GM12878 (cell line): ENCODE data around the gene SPAG16. TPM values are rescaled to one million over a fixed set of nuclear protein-coding genes. Genes with fewer than 3 reads are reported as not detected.

Experiments used
- ATAC-seq: fragments of 200-7000 bp; cut with Tn5 transposase; 3 replicates; pipeline ENCODE4 v1.9.1; 2020; ENCODE audit warnings: mild to moderate bottlenecking, moderate library complexity
- BruUV-seq: library from RNA; stranded (reverse); fragments of 400-500 nt; replicated peaks from 2 replicates; lab custom pipeline; 2021; lab: Mats Ljungman, UMichigan
- CTCF ChIA-PET: fragments of 300-600 bp; sonication (Branson Sonifier 250); formaldehyde crosslinking; extraction: SDS; loops from one replicate; lab custom pipeline; 2021; ENCODE audit warnings: inconsistent platforms; lab: Yijun Ruan, JAX
- POLR2A ChIA-PET: fragments of 350-600 bp; formaldehyde crosslinking; extraction: SDS; loops from one replicate; lab custom pipeline; 2021; ENCODE audit warnings: inconsistent platforms; lab: Charles Lee
- RAD21 ChIA-PET: fragments of 300-600 bp; sonication (Branson Sonifier 250); formaldehyde crosslinking; loops from one replicate; lab custom pipeline; 2023; ENCODE audit warnings: antibody characterized with exemption; ENCODE audit not compliant: unreplicated experiment; lab: Charles Lee
- SMC1A ChIA-PET: fragments of 300-600 bp; sonication (Branson Sonifier 250); formaldehyde crosslinking; loops from one replicate; lab custom pipeline; 2023; ENCODE audit not compliant: unreplicated experiment, uncharacterized antibody; lab: Charles Lee
- DNase-seq: peaks from one replicate; pipeline ENCODE4 v3.0.0-alpha.2; 2011; ENCODE audit warnings: low read depth, low spot score
- FAIRE-seq: peaks from 3 replicates; lab custom pipeline; 2011; peaks lifted over from hg19 to GRCh38; lab: Jason Lieb, UNC
- H2AFZ ChIP-seq: 2 replicates; pipeline ENCODE4 v1.6.0; 2011; ENCODE audit warnings: low read depth, low read length, control low read depth; ENCODE audit not compliant: control insufficient read depth
- H3K27ac ChIP-seq: 2 replicates; pipeline ENCODE4 v1.5.1; 2011; ENCODE audit warnings: control low read depth; ENCODE audit not compliant: control insufficient read depth, insufficient read depth
- H3K27me3 ChIP-seq, 2 experiments: replicated peaks in 1 of 2; 2 replicates each; pipeline versions ENCODE4 v1.6.0 to v1.6.1; 2011; ENCODE audit warnings: low read length in 1 of 2; ENCODE audit not compliant: control insufficient read depth in 2 of 2, insufficient read depth in 2 of 2
- H3K36me3 ChIP-seq, 2 experiments: 2 replicates each; pipeline ENCODE4 v1.5.1; 2011; ENCODE audit warnings: low read length in 1 of 2; ENCODE audit not compliant: control insufficient read depth in 2 of 2, insufficient read depth in 2 of 2
- H3K4me1 ChIP-seq: 2 replicates; pipeline ENCODE4 v1.6.1; 2011; ENCODE audit warnings: mild to moderate bottlenecking, low read length, moderate library complexity, mixed read lengths; ENCODE audit not compliant: control insufficient read depth, insufficient read depth
- H3K4me2 ChIP-seq: 2 replicates; pipeline ENCODE4 v1.6.0; 2011; ENCODE audit warnings: control low read depth; ENCODE audit not compliant: control insufficient read depth, insufficient read depth
- H3K4me3 ChIP-seq: fragments of 200-600 bp; sonication (generic); 2 replicates; pipeline ENCODE4 v1.5.1; 2016
- H3K79me2 ChIP-seq: 2 replicates; pipeline ENCODE4 v1.6.0; 2011; ENCODE audit warnings: low read length; ENCODE audit not compliant: control insufficient read depth, insufficient read depth
- H3K9ac ChIP-seq: 2 replicates; pipeline ENCODE4 v1.8.0; 2011; ENCODE audit warnings: low read length, control low read depth, mixed read lengths; ENCODE audit not compliant: control insufficient read depth, insufficient read depth
- H3K9me3 ChIP-seq: replicated peaks from 3 replicates; pipeline ENCODE4 v1.5.1; 2011; ENCODE audit warnings: mild to moderate bottlenecking, low read length; ENCODE audit not compliant: control insufficient read depth, insufficient read depth
- H4K20me1 ChIP-seq: 2 replicates; pipeline ENCODE4 v1.6.0; 2011; ENCODE audit not compliant: control insufficient read depth, insufficient read depth
- BHLHE40 ChIP-seq, 2 experiments: fragments of 450-650 bp in 1 of 2; IDR thresholded peaks; 2 replicates each; pipeline ENCODE4 v1.6.1; 2011 to 2017; ENCODE audit warnings: low read depth in 2 of 2, borderline replicate concordance in 1 of 2, improper control_type of control experiment in 1 of 2, low read length in 1 of 2, mild to moderate bottlenecking in 1 of 2
- CHD2 ChIP-seq: IDR thresholded peaks from 2 replicates; pipeline ENCODE4 v1.6.1; 2011; ENCODE audit warnings: low read depth, low read length, improper control_type of control experiment, borderline replicate concordance
- HCFC1 ChIP-seq: fragments of 150-350 bp; IDR thresholded peaks from 2 replicates; pipeline ENCODE4 v1.6.1; 2014; ENCODE audit warnings: low read length
- PML ChIP-seq: IDR thresholded peaks from 2 replicates; pipeline ENCODE4 v1.6.1; 2012; ENCODE audit warnings: low read length, inconsistent platforms
- YBX1 ChIP-seq: fragments of 450-650 bp; IDR thresholded peaks from 2 replicates; pipeline ENCODE4 v1.6.1; 2016; ENCODE audit warnings: antibody characterized with exemption
- ZSCAN29 ChIP-seq: fragments of 450-650 bp; IDR thresholded peaks from 2 replicates; pipeline ENCODE4 v1.6.1; 2017; ENCODE audit warnings: mild to moderate bottlenecking, moderate library complexity
- WGBS: methylation state at CpG from one replicate; pipeline ENCODE4 v1.1.6; 2016; ENCODE audit warnings: low lambda C conversion rate; ENCODE audit not compliant: insufficient replicate concordance, insufficient coverage; ENCODE audit errors: missing lambda C conversion rate; 5-methylcytosine and 5-hydroxymethylcytosine counted together
- in situ Hi-C: fragments of 300-500 bp; cut with MboI; formaldehyde crosslinking; loops from 9 replicates; pipeline ENCODE4 v1.14.3; 2018; ENCODE audit warnings: mixed read lengths
- intact Hi-C: fragments of 100-400 bp; cut with micrococcal nuclease; formaldehyde crosslinking; loops from one replicate; pipeline ENCODE4 v1.14.2; 2022; ENCODE audit not compliant: unreplicated experiment
- polyA plus RNA-seq, 11 experiments: library from polyadenylated mRNA; depleted of rRNA in 4 of 11; unstranded in 6 of 11; stranded (reverse) in 5 of 11; fragments of >200 nt; fragmentation: Nextera tagmentation in 4 of 11; fragmentation: Illumina TruSeq in 1 of 11; extraction: Ambion mirVana in 4 of 11; extraction: Trizol in 1 of 11; gene quantifications; 1 replicate in 1 of 11; 2 replicates in 10 of 11; pipeline versions ENCODE4 v1.2.1 to v1.2.3, GENCODE V29; 2011 to 2016; ENCODE audit warnings: inconsistent platforms in 2 of 11, missing spikeins in 2 of 11, low read depth in 1 of 11
- total RNA-seq, 4 experiments: library from RNA; depleted of rRNA in 3 of 4; stranded (reverse); fragments of >200 nt in 3 of 4; fragmentation: Illumina TruSeq in 1 of 4; extraction: Trizol in 1 of 4; gene quantifications; 2 replicates each; pipeline versions ENCODE4 v1.2.1 to v1.2.3, GENCODE V29; 2013 to 2021
- TF ChIP-seq, protein P1 (sequence below): IDR thresholded peaks from 2 replicates; pipeline ENCODE4 v1.6.1; 2011; ENCODE audit warnings: borderline replicate concordance, low read depth, mild to moderate bottlenecking, moderate library complexity, low read length; ENCODE audit not compliant: insufficient read depth, poor library complexity, severe bottlenecking
- TF ChIP-seq, protein P2 (sequence below): IDR thresholded peaks from 2 replicates; pipeline ENCODE4 v1.6.1; 2011; ENCODE audit warnings: low read depth, low read length, improper control_type of control experiment, borderline replicate concordance
- TF ChIP-seq, protein P3 (sequence below): fragments of 450-650 bp; formaldehyde crosslinking; IDR thresholded peaks from 2 replicates; pipeline ENCODE4 v1.4.0; 2020; ENCODE audit warnings: mild to moderate bottlenecking, moderate library complexity
- TF ChIP-seq, protein P4 (sequence below): fragments of 150-350 bp; IDR thresholded peaks from 2 replicates; pipeline ENCODE4 v1.6.1; 2014; ENCODE audit warnings: mild to moderate bottlenecking, low read depth, low read length

Gene SPAG16
- total and polyA plus RNA-seq, 10 of the 15 experiments (the other 5 are each of a cell fraction or from before 2014, with no cell fraction given), result 6.0 to 25.0 (median 15.2) TPM

DNA sequence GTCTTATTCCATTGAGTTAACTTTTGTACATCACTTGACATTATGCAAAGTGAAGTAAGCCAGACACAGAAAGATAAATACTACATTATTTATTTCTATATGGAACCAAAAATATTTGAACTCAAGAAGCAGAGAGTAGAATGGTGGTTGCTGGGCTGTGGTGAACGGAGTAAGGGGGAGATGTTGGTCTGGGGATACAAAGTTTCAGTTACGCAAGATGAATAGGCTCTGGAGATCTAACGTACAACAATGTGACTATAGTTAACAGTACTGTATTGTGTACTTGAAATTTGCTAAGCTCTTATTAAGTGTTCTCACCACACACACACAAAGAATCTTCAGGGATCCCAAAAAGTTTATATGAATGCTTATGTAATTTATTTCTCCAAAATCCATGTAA, 1001.7 kb downstream of the SPAG16 start:
- Histone ChIP-seq H3K36me3 (no peaks in the 10 kb centered on the region), H3K27ac (no peak overlapping the region), H2AFZ (no peak overlapping the region), H3K27me3 (no peaks in the 10 kb centered on the region), H4K20me1 (no peaks in the 10 kb centered on the region), H3K9me3 (no peaks in the 10 kb centered on the region), H3K79me2 (no peaks in the 10 kb centered on the region), H3K4me2 (no peak overlapping the region), H3K9ac (no peak overlapping the region), H3K4me1 (no peaks in the 10 kb centered on the region), H3K4me3 (no peak overlapping the region)
- ATAC-seq (no peak), FAIRE-seq (no peak), DNase-seq (no peak)
- ChIA-PET CTCF (no interaction called here), POLR2A (no interaction called here), RAD21 (no interaction called here), SMC1A (no interaction called here)
- in situ Hi-C loops, result no loop called here
- TF ChIP-seq, protein P1, sequence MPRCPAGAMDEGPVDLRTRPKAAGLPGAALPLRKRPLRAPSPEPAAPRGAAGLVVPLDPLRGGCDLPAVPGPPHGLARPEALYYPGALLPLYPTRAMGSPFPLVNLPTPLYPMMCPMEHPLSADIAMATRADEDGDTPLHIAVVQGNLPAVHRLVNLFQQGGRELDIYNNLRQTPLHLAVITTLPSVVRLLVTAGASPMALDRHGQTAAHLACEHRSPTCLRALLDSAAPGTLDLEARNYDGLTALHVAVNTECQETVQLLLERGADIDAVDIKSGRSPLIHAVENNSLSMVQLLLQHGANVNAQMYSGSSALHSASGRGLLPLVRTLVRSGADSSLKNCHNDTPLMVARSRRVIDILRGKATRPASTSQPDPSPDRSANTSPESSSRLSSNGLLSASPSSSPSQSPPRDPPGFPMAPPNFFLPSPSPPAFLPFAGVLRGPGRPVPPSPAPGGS, result no peak
- TF ChIP-seq CHD2 (no peak), ZSCAN29 (no peak), HCFC1 (no peak), PML (no peak), YBX1 (no peak), BHLHE40 (IDR thresholded peaks at IDR 0.05; ENCODE audit: borderline replicate concordance in 1 of 2, low read depth in 2 of 2, low read length in 1 of 2) (no peak)
- TF ChIP-seq, protein P2, sequence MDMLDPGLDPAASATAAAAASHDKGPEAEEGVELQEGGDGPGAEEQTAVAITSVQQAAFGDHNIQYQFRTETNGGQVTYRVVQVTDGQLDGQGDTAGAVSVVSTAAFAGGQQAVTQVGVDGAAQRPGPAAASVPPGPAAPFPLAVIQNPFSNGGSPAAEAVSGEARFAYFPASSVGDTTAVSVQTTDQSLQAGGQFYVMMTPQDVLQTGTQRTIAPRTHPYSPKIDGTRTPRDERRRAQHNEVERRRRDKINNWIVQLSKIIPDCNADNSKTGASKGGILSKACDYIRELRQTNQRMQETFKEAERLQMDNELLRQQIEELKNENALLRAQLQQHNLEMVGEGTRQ, result no peak
- TF ChIP-seq, protein P3, sequence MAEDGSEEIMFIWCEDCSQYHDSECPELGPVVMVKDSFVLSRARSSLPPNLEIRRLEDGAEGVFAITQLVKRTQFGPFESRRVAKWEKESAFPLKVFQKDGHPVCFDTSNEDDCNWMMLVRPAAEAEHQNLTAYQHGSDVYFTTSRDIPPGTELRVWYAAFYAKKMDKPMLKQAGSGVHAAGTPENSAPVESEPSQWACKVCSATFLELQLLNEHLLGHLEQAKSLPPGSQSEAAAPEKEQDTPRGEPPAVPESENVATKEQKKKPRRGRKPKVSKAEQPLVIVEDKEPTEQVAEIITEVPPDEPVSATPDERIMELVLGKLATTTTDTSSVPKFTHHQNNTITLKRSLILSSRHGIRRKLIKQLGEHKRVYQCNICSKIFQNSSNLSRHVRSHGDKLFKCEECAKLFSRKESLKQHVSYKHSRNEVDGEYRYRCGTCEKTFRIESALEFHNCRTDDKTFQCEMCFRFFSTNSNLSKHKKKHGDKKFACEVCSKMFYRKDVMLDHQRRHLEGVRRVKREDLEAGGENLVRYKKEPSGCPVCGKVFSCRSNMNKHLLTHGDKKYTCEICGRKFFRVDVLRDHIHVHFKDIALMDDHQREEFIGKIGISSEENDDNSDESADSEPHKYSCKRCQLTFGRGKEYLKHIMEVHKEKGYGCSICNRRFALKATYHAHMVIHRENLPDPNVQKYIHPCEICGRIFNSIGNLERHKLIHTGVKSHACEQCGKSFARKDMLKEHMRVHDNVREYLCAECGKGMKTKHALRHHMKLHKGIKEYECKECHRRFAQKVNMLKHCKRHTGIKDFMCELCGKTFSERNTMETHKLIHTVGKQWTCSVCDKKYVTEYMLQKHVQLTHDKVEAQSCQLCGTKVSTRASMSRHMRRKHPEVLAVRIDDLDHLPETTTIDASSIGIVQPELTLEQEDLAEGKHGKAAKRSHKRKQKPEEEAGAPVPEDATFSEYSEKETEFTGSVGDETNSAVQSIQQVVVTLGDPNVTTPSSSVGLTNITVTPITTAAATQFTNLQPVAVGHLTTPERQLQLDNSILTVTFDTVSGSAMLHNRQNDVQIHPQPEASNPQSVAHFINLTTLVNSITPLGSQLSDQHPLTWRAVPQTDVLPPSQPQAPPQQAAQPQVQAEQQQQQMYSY (CRISPR knock-in tag), result no peak
- TF ChIP-seq, protein P4, sequence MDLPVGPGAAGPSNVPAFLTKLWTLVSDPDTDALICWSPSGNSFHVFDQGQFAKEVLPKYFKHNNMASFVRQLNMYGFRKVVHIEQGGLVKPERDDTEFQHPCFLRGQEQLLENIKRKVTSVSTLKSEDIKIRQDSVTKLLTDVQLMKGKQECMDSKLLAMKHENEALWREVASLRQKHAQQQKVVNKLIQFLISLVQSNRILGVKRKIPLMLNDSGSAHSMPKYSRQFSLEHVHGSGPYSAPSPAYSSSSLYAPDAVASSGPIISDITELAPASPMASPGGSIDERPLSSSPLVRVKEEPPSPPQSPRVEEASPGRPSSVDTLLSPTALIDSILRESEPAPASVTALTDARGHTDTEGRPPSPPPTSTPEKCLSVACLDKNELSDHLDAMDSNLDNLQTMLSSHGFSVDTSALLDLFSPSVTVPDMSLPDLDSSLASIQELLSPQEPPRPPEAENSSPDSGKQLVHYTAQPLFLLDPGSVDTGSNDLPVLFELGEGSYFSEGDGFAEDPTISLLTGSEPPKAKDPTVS, result no peak
- no TSS peak for BruUV-seq
- intact Hi-C loops, result no loop called here
- 0% methylated on average over 3 of the region's 3 CpGs for WGBS
